Panc1 (cell line): ENCODE data around the gene R3HDM4. TPM values are rescaled to one million over a fixed set of nuclear protein-coding genes. Genes with fewer than 3 reads are reported as not detected.
A peak's percentile ranks its signal among the peaks of the same experiment; 100 is the strongest.

Experiments
- ATAC-seq: fragments of 200-7000 bp; cut with Tn5 transposase; 2 replicates; pipeline ENCODE4 v1.9.1; 2020; ENCODE audit warnings: mild to moderate bottlenecking, moderate library complexity
- BruUV-seq: library from RNA; stranded (reverse); fragments of 400-500 nt; replicated peaks from 2 replicates; lab custom pipeline; 2021; lab: Mats Ljungman, UMichigan
- CTCF ChIA-PET: fragments of 300-600 bp; sonication (Branson Sonifier 250); formaldehyde crosslinking; loops from one replicate; lab custom pipeline; 2022; ENCODE audit warnings: antibody characterized with exemption; lab: Charles Lee
- POLR2A ChIA-PET: fragments of 300-600 bp; sonication (Branson Sonifier 250); formaldehyde crosslinking; loops from one replicate; lab custom pipeline; 2022; ENCODE audit warnings: antibody characterized with exemption; lab: Charles Lee
- DNase-seq: peaks from one replicate; pipeline ENCODE4 v3.0.0-alpha.2; 2010; ENCODE audit warnings: low read depth, low spot score
- H3K27ac ChIP-seq: 2 replicates; pipeline ENCODE4 v1.5.1; 2011; ENCODE audit warnings: mild to moderate bottlenecking, low read length, inconsistent platforms
- H3K27me3 ChIP-seq: fragments of 200-500 bp; sonication (Bioruptor generic); 2 replicates; pipeline ENCODE4 v1.6.0; 2014; ENCODE audit warnings: low read length, inconsistent platforms; ENCODE audit not compliant: control insufficient read depth, insufficient read depth
- H3K36me3 ChIP-seq: fragments of 200-500 bp; sonication (Bioruptor generic); 2 replicates; pipeline ENCODE4 v1.5.1; 2014; ENCODE audit warnings: inconsistent platforms, mild to moderate bottlenecking, low read length, moderate library complexity; ENCODE audit not compliant: control insufficient read depth, insufficient read depth
- H3K4me1 ChIP-seq: 2 replicates; pipeline ENCODE4 v1.5.1; 2011; ENCODE audit warnings: inconsistent platforms, mild to moderate bottlenecking, low read length, moderate library complexity; ENCODE audit not compliant: control insufficient read depth, insufficient read depth
- H3K4me3 ChIP-seq, 2 experiments: 2 replicates each; pipeline ENCODE4 v1.5.1; 2011 to 2012; ENCODE audit warnings: low read depth in 2 of 2, low read length in 2 of 2, mild to moderate bottlenecking in 2 of 2, inconsistent platforms in 1 of 2, moderate library complexity in 1 of 2
- H3K9me3 ChIP-seq: fragments of 200-500 bp; sonication (Bioruptor generic); 2 replicates; pipeline ENCODE4 v1.5.1; 2014; ENCODE audit warnings: low read depth, mild to moderate bottlenecking, inconsistent platforms, low read length, moderate library complexity; ENCODE audit not compliant: control insufficient read depth, insufficient read depth
- POLR2AphosphoS5 ChIP-seq: IDR thresholded peaks from 2 replicates; pipeline ENCODE4 v1.6.1; 2012; ENCODE audit warnings: mild to moderate bottlenecking, low read depth, low read length, moderate library complexity
- SIN3A ChIP-seq: IDR thresholded peaks from 2 replicates; pipeline ENCODE4 v1.6.1; 2012; ENCODE audit warnings: low read depth, mild to moderate bottlenecking, low read length, moderate library complexity, borderline replicate concordance; ENCODE audit not compliant: insufficient read depth
- TCF7L2 ChIP-seq: IDR thresholded peaks from 2 replicates; pipeline ENCODE4 v1.6.1; 2011; ENCODE audit warnings: mild to moderate bottlenecking, low read depth, low read length, inconsistent platforms
- in situ Hi-C: cut with HindIII; loops from 2 replicates; pipeline ENCODE4 v1.10.0; 2016; ENCODE audit warnings: low sequenced_read_pairs, low pct_unique_long_range_greater_than_20kb
- intact Hi-C: fragments of 100-400 bp; cut with micrococcal nuclease; formaldehyde crosslinking; loops from one replicate; pipeline ENCODE4 v1.10.0; 2022; ENCODE audit not compliant: unreplicated experiment
- total RNA-seq: library from RNA; stranded (reverse); gene quantifications from one replicate; pipeline ENCODE4 v1.2.1, GENCODE V29; 2021; ENCODE audit not compliant: unreplicated experiment
- TF ChIP-seq, protein P1 (sequence below): fragments of 450-650 bp; IDR thresholded peaks from 2 replicates; pipeline ENCODE4 v1.5.1; 2017; ENCODE audit warnings: mild to moderate bottlenecking
- TF ChIP-seq, protein P2 (sequence below), 2 experiments: IDR thresholded peaks; 2 replicates each; pipeline ENCODE4 v1.6.1; 2011 to 2012; ENCODE audit warnings: low read depth in 2 of 2, control low read depth in 1 of 2, low read length in 1 of 2, mild to moderate bottlenecking in 1 of 2, moderate library complexity in 1 of 2; ENCODE audit not compliant: insufficient read depth in 1 of 2

Gene R3HDM4
- total RNA-seq, 1 experiment from 2014 or later: 43.5 TPM

DNA sequence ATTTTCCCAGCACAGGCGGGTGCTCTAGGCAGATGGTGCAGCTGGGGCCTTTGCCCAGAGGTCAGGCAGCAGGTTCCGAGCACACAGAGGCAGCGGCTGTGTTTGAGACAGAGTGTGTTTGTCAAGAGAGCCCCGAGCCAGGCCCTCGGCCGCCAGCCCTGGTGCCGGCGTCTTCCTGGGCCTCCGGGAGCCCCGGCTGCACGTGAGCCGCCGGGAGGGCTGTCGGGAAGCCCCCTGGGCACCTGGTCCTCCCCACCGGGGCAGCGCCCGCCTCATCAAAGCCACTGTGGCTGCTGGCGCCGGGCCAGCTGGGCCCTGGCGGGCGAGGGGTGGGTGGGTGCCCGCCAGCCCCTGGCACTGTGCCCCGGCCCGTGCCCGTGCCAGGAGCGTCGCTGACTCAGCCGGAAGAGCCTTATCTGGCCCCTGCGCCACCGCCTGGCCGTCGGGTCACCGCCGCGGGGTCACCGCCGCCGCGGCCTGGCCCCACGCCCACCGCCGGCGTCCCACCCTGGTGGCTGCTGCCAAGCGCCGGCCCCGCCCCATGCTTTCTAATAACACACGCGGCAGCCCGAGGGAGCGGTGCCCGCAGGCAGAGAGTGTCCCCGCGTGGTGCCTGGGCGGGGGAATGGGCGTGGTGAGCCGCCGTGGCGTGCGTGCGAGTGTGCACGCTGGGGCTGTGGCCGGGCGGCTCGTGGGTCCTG lies 27.7 kb upstream of the R3HDM4 start:
- H3K27me3 ChIP-seq: no peaks in the 10 kb centered on the region
- ChIA-PET CTCF (no interaction called here), POLR2A (no interaction called here)
- H3K36me3 ChIP-seq: no peaks in the 10 kb centered on the region
- H3K4me1 ChIP-seq: peaks cover 5% of the 10 kb centered on the region
- DNase-seq: no peak
- no TSS peak for BruUV-seq
- no peaks in the 10 kb centered on the region for H3K9me3 ChIP-seq
- intact Hi-C loops (no loop called here), in situ Hi-C loops (no loop called here)
- H3K27ac ChIP-seq: peak overlapping the region; percentile 61; the same call in 1 of the 2 replicates
- peak overlapping the region; percentile 13 to 24; a peak in 2 of 4 replicates for H3K4me3 ChIP-seq
- peak; percentile 81 for ATAC-seq
- TF ChIP-seq, protein P1, sequence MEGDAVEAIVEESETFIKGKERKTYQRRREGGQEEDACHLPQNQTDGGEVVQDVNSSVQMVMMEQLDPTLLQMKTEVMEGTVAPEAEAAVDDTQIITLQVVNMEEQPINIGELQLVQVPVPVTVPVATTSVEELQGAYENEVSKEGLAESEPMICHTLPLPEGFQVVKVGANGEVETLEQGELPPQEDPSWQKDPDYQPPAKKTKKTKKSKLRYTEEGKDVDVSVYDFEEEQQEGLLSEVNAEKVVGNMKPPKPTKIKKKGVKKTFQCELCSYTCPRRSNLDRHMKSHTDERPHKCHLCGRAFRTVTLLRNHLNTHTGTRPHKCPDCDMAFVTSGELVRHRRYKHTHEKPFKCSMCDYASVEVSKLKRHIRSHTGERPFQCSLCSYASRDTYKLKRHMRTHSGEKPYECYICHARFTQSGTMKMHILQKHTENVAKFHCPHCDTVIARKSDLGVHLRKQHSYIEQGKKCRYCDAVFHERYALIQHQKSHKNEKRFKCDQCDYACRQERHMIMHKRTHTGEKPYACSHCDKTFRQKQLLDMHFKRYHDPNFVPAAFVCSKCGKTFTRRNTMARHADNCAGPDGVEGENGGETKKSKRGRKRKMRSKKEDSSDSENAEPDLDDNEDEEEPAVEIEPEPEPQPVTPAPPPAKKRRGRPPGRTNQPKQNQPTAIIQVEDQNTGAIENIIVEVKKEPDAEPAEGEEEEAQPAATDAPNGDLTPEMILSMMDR: no peak
- TF ChIP-seq, protein P2, sequence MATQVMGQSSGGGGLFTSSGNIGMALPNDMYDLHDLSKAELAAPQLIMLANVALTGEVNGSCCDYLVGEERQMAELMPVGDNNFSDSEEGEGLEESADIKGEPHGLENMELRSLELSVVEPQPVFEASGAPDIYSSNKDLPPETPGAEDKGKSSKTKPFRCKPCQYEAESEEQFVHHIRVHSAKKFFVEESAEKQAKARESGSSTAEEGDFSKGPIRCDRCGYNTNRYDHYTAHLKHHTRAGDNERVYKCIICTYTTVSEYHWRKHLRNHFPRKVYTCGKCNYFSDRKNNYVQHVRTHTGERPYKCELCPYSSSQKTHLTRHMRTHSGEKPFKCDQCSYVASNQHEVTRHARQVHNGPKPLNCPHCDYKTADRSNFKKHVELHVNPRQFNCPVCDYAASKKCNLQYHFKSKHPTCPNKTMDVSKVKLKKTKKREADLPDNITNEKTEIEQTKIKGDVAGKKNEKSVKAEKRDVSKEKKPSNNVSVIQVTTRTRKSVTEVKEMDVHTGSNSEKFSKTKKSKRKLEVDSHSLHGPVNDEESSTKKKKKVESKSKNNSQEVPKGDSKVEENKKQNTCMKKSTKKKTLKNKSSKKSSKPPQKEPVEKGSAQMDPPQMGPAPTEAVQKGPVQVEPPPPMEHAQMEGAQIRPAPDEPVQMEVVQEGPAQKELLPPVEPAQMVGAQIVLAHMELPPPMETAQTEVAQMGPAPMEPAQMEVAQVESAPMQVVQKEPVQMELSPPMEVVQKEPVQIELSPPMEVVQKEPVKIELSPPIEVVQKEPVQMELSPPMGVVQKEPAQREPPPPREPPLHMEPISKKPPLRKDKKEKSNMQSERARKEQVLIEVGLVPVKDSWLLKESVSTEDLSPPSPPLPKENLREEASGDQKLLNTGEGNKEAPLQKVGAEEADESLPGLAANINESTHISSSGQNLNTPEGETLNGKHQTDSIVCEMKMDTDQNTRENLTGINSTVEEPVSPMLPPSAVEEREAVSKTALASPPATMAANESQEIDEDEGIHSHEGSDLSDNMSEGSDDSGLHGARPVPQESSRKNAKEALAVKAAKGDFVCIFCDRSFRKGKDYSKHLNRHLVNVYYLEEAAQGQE (IDR thresholded peaks at IDR 0.05; ENCODE audit: insufficient read depth in 1 of 2, low read depth in 2 of 2, low read length in 1 of 2): no peak
- TF ChIP-seq TCF7L2 (no peak), SIN3A (no peak), POLR2AphosphoS5 (no peak)

DNA sequence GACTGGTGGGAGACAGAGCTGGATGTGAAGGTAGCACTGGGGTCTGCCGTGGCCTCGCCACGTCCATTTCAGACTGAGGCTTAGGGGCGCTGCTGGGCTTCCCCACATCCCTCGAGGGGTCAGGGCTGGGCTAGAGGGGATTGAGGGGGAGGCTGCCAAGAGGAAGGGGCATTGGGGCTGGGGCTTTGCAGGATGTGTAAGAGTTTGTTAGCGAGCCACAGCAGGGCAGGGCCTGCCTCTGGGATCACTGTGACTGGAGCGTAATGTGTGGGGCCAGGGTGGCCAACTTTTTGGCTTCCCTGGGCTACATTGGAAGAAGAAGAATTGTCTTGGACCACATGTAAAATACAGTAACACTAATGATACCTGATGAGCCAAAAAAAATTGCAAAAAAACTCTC lies 26.9 kb upstream of the R3HDM4 start:
- H3K36me3 ChIP-seq: no peaks in the 10 kb centered on the region
- intact Hi-C loops: no loop called here

More for the DNA sequence above, 26.9 kb upstream of the R3HDM4 start:
- DNase-seq (no peak), ATAC-seq (no peak)
- in situ Hi-C loops: no loop called here
- H3K27me3 ChIP-seq: no peaks in the 10 kb centered on the region
- TF ChIP-seq, protein P2 (IDR thresholded peaks at IDR 0.05; ENCODE audit: insufficient read depth in 1 of 2, low read depth in 2 of 2, low read length in 1 of 2): no peak
- TF ChIP-seq TCF7L2: no peak
- no peak for TF ChIP-seq POLR2AphosphoS5
- no peak for TF ChIP-seq SIN3A
- TF ChIP-seq, protein P1: no peak
- ChIA-PET POLR2A (no interaction called here), CTCF (no interaction called here)
- peaks cover 7% of the 10 kb centered on the region for H3K4me1 ChIP-seq
- no TSS peak for BruUV-seq
- 0 out of 2 replicates have a peak overlapping the region, but pooled peaks have one; percentile 61 for H3K27ac ChIP-seq
- H3K4me3 ChIP-seq: no peak overlapping the region
- H3K9me3 ChIP-seq: no peaks in the 10 kb centered on the region
